HG02763 (cell line): ENCODE data around the gene MICAL2.

ENCODE experiments used
- ATAC-seq: cut with Tn5 transposase; IDR thresholded peaks from one replicate; pipeline ENCODE4 v1.9.1; 2021; ENCODE audit warnings: mild to moderate bottlenecking, moderate library complexity; ENCODE audit not compliant: unreplicated experiment

The MICAL2 gene

DNA sequence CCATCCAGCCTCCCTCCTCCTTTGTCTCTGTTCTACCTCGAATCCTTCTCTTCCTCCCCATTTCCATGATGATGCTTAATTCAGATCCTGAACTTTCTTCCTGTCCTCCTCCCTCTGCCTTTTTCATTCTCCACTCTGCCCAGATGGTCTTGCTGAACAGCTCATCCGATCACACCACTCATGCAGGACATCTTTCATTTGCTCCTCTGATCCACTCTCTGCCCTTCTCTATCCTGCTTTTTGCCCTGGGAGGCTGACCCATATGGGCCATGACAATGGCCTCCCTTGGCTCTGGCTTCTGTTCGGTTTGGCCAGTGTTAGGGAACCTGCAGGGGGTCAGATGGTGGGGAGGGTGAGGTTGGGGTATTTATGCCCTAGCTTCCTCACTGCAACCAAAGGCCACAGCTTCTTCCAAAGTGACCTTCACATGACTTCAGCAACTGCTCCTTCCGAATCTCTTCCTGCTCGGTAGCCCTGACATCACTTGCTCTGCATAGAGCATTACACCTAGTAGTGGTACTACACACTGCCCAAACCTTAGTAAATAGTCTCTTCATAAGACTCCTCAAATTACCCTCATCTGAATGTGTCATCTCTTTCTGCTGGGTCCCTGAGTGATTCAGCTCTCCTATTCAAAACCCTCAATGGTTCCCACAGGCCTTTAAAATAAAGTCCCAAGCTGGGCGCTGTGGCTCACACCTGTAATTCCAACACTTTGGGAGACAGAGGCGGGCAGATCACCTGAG, 32.7 kb upstream of the MICAL2 start:
- no peak for ATAC-seq

DNA sequence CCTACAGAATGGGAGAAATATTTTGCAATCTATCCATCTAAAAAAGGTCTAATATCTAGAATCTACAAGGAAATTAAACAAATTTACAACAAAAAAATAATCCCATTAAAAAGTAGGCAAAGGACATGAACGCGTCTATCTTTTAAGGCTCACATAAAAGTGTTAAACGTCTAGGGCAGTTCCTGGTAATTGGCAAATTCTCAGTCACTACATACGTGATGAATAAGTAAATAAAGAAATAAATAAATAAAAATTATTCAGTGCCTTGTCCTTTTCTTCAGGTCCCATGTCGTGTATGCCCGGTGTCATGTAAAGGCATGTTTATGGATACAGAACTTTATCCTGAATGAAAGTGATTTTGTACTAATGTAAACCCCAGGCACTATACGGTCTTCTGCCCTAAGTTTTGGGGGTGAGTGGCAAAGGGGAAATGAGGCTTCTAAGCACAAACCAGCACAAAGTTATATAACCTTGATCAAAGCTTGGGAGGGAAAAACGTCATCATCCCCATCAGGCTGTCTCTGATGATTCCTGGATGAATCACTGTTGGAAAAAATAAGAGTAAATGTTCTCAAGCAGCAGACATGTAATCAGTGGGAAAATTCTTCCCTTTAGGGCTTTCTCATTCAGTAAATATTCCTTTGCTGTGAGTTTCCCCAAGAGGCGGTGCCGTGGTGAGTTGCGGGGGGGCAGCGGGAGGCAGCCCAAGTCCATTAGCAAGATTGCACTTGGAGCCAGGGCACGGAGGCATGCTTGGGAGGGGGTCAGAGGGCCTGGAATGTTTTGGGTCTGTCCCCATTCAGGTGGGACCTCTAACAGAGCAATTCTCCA, 30.4 kb upstream of the MICAL2 start:
- ATAC-seq = no peak

DNA sequence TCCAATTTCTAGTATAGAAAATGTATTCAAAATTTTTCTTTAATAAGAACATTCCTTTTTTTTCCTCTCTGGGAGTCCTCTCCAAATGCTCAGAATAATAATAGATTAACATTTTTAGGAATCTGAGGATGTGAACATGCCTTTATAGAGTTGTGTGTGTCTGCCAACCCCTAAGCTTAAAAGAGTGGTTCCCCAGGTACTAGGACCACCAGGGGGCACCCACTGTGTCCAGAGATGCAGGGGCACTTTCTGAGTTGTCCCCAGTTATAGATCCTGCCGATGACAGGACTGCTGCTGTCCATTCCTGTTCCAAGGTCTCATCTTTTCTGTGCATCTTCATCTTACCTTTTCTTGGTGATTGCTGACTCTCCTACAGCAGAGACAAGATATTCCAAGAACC, 27.0 kb upstream of the MICAL2 start:
- no peak for ATAC-seq

DNA sequence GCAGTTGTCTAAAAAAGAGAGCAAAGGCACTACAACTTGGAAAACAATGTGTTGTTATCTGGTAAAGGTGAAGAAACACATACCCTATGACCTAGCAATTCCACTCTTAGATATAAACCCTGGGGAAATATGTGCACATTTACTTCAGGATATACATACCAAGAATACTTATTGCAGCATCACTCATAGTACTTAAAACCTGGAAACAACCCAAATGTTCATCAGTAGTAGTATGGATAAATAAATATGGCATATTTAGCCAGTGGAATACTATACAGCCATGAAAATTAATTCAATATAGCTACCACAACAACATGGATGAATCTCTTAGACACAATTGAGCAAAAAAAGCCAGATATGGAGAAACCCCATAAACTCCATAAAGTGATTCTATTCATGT, 26.1 kb upstream of the MICAL2 start:
- no peak for ATAC-seq

- ATAC-seq = no peak
These were observed 24.8 kb upstream of the MICAL2 start for GRCh38 chr11:12085371-12086251.

DNA sequence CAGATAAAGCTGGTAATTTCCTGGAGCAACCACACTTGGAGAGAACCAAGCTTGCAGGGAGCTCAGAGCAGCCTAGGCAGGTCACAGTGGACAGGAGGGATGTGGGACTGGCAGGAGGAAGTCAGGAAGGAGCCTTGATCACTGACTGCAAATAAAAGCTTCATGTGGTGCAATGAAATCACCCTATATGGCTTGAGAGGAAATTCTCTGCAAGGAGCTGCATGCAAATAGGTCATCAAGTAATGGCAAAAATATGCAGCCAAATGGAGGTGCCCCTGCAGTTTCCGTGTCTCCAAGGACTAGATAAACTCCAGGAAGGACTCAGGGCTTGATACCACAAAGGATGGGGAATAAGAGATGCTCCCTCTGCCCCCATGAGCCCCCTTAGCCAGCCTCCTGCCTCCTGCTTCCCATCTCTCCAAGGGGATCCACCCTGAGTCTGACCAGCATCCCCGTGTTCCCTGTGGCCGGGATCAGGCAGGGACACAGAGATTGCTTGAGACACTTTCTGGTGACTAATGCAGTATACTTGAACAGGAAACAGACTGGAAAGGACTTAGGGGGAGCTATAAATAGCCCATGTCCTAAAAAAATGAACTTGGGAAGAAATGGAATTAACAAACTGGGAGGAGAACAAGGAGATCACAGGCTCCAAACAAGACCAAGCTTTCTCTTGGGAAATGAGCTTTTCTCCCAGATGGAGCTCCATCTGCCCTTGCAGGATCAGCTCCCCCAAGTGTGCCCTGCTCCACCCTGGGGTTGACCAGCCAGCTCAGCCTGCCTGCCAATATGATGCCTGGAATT, 23.9 kb upstream of the MICAL2 start:
- no peak for ATAC-seq

DNA sequence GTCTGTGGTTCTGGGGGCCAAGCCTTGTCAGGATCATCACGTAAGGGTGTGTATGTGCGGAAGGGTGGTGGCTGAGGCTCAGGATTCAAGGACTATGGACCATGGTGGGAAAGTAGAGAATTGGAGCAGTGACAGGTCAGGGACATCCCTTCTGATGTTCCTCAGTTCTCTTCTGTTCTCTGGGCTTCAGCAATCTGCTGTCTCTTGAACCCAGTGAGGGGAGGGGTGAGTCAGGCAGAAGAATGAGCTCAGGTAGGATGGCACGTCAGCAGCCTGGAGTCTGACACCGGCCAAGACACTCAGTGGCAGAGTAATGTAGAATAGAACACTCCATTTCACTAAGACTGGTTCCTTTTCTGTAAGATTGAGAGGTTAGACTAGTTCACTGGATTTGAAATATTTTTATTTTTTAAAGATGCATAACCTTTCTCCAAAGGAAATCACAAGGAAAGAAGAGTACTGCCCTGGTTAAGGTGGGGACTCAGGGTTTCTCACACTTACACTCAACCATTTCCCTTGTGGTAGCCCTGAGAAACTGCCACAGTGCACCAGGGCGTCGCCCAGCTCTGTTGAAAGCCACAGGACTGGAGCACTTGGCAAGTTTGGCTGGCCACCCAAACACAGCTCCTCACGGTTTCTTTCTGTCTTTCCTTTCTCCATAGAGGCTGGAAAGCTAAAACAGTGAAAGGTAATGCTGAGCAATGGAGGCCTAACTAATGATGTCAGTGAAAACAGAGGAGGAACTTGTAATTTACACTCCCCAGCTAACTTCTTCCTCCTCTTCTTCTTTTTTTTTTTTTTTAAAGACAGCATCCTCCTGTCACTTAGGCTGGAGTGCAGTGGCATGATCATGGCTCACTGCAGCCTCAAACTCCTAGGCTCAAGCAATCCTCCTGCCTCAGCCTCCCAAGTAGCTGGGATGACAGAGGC, 23.1 kb upstream of the MICAL2 start:
- ATAC-seq = no peak

DNA sequence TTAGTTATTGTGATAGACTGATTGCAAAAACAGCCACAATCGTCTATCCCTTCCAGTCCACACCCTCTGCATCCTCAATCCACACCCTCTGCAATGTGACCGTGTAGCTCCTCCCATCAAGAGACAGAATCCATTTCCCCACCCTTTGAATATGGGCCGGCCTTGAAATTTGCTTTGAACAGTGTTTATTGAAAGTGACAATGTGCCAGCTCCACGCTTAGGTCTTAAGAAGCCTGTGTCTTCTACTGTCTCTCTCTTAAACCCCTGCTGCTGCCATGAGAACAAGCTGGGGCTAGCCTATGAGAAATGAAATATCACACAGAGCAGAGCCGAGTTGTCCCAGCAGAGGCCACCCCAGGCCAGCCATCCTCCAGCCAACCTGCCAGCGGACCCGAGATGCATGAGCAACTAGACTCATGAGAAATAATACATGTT, 22.3 kb upstream of the MICAL2 start:
- no peak for ATAC-seq

DNA sequence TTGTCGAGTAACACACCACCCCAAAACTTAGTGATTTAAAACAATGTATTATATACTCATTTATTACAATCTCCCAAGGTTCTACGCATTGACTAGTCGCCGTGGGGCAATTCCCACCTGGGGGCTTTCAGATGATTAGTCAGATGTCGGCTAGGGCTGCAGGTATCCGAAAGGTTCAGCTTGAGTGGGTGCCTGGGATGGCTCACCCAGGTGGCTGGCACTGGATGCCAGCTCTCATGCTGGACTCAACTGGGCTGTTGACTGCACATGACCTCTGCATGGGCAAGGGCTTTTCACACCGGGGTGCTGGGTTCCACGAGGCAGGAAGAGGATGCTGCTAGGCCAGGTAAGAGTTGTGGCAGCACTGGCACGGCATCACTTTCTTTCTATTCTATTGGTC, 21.9 kb upstream of the MICAL2 start:
- ATAC-seq = no peak

DNA sequence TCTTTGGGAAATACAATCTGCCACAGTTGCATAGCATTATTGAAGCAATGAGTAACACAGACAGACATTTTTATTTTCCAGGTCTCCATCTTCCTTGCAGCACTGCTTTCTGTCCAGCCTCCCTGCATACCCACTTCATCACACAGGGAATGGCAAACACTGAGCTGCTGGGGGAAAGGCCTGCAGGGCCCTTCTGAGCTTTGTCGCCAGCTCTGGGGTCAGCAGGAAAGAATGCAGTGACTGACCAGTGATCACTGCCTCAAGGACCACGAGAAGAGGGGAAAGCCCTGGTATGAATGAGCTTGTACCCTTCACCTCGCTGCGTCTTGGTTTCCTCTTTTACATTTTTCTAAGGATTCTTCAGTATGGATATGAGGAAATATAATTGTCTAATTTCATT, 21.3 kb upstream of the MICAL2 start:
- no peak for ATAC-seq

DNA sequence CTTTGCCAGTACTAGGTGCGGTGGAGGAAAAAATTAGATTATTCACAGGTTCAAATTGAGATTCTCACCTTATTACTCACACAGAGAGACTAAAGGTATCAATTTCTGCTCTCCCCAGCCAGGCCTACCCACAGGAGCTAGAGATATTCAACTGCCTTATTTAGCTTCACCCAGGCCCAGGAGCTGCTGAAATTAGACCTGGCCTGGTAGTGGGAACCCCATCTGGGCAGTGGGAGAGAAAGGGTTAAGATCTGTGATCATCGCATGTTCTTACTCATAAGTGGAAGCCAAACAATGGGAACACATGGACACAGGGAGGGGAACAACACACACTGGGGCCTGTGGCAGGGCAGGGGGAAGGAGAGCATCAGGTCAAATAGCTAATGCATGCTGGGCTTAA, 20.9 kb upstream of the MICAL2 start:
- ATAC-seq = no peak

- ATAC-seq = no peak
These were observed 20.3 kb upstream of the MICAL2 start for GRCh38 chr11:12090061-12090591.

- ATAC-seq = no peak
These were observed 19.6 kb upstream of the MICAL2 start for GRCh38 chr11:12090761-12091258.

DNA sequence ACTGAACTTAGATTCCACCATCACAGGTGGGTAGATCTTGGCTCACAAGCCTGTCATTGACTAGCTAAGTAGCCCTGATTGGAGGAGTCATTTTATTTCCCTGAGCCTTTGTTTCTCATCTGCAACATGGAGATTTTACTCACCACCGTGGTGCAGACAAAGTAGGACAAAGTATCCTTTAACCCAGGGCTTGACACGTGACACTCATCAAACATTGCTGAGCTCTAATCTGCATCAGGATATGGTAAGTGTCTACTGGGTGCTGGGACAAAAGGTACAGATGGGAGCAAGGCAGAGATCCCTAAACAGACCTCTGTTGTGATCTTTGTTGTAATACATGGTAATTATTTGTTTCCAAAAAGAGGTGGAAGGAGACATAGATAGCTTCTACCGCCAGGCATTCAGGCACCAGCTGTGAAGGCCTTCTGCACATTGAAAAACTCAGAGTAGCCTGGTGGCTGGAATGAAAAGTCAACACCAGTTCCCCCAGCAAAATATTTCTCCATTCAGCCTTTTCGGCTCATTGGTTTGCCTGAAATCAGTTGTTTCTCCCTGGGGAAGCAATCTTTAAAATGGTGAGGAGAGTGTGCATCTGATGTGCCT, 18.3 kb upstream of the MICAL2 start:
- no peak for ATAC-seq

- ATAC-seq = no peak
These were observed 17.7 kb upstream of the MICAL2 start for GRCh38 chr11:12092714-12093113.

DNA sequence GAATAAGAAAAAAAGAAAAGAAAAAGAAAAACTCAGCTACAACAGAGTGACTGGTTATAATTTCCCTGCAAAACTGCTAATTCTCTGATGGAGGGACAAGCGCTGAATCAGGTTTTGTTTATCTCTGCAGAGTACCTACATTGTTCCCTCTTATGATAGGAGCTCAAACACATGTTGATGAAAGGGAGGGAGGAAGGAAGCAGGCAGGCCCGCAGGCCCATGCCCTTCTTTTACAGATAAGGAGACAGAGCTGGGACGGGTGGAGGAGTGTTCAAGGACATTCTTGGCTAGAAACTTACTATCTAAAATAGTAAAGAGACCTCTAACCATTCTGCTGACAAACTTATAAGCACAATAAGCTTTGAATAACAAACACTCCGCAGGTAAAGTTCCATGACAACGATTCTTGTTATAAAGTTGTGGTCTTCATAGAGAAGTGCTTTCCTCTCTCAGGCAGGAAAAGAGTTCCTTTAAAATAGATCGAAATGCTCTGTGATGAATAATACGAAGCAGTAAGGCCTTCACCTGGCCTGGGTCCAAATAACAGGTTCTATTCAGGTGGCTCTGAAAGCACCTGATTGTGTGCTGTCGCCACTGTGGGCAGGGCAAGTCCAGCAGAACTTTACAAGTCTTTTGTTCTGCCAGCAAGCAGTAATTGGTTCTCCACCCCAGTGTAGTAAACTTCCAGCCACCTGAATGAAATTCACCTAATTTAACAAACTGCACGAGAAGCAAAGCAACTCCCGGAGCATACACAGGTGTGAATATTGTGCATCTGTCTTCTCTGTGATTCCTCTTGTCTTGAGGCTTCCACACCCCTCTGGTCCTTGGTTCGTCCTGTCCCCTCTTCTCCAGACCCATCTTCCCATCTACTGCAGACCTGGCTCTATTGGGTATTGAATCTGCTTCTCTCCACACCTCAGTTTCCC, 15.3 kb upstream of the MICAL2 start:
- no peak for ATAC-seq

- ATAC-seq = no peak
These were observed 13.2 kb upstream of the MICAL2 start for GRCh38 chr11:12097219-12097618.

DNA sequence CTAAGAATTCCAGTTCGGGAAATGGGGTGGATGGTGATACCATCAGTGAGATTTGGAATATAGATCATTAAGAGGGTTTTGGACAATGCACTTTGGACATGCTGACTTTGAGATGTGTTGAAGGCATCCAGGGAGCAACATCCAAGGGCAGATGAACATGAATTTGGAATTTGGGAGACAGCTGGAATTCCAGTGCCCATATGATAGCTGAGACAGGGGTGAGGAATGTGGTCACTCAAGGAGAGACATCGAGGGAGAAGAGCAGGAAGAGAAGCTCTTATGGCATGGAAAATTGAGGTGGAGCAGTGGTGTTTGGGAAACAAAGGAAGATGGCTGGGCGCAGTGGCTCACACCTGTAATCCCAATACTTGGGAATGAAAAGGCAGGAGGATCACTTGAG, 11.8 kb upstream of the MICAL2 start:
- ATAC-seq = no peak
